Measurements from ENCODE around the gene SPAG16. TPM values are rescaled to one million over a fixed set of nuclear protein-coding genes. Genes with fewer than 3 reads are reported as not detected.

Gene SPAG16
- total and polyA plus RNA-seq, 2 of the 13 experiments (the other 11 are each of a cell fraction or from before 2014, with no cell fraction given) = 9.6 to 26.5 TPM

DNA sequence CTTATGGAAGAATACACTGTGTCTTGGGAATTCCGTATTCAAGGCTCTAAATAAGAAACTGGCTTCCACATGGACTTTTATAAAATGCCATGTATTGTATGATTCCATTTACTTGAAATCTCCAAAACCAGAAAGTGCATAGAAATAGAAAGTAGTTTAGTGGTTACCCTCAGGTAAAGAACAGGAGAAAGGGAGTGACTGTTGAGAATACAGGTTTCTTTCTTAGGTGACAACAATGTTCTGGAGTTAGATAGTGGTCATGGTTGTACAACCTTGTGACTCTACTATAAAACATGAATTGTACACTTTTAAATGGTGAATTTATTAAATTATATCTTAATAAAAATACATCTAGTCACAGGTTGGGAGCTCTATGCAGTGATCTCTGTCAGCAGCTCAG is 481.8 kb downstream of the SPAG16 start:
- DNase-seq (ENCODE audit: low spot score) (no peak), ATAC-seq (no peak), FAIRE-seq (no peak)
- H3K36me3 ChIP-seq (replicated peaks in 1 of 2; ENCODE audit: control insufficient read depth in 1 of 2, insufficient read depth in 2 of 2, low read length in 2 of 2) = no peaks in the 10 kb centered on the region
- BruUV-seq (replicated peaks) = no TSS peak
- H3K4me2 ChIP-seq (ENCODE audit: low read depth, low read length) = peak overlapping the region; percentile 19; the same call in 1 of the 2 replicates
- in situ Hi-C loops (cut with HindIII; ENCODE audit: extremely low pct_ligation_motif_present, low pct_unique_long_range_greater_than_20kb) = no loop called here
- CTCF ChIA-PET (ENCODE audit: low intra/inter-chr PET ratio, low total read pairs) = no interaction called here
- H2AFZ ChIP-seq (ENCODE audit: low read length) = no peak overlapping the region
- no peak overlapping the region for H3K4me3 ChIP-seq (replicated peaks in 1 of 3; ENCODE audit: insufficient read depth in 1 of 3, low read depth in 2 of 3, low read length in 3 of 3)
- no peaks in the 10 kb centered on the region for H3K4me1 ChIP-seq (ENCODE audit: insufficient read depth, low read length)
- no peaks in the 10 kb centered on the region for H3K79me2 ChIP-seq (ENCODE audit: insufficient read depth, low read length)
- H3K27ac ChIP-seq (ENCODE audit: extremely low read length, insufficient read depth, low read length) = no peak overlapping the region
- no peak overlapping the region for H3K9ac ChIP-seq (ENCODE audit: insufficient read depth, low read depth, low read length)
- intact Hi-C loops (cut with micrococcal nuclease; ENCODE audit: unreplicated experiment) = no loop called here
- POLR2A ChIA-PET = no interaction called here
- H3K27me3 ChIP-seq (ENCODE audit: control insufficient read depth in 1 of 2, insufficient read depth in 2 of 2, low read length in 2 of 2) = no peaks in the 10 kb centered on the region
- H4K20me1 ChIP-seq (ENCODE audit: insufficient read depth, low read length) = no peaks in the 10 kb centered on the region
- H3K9me3 ChIP-seq (ENCODE audit: low read length) = no peaks in the 10 kb centered on the region
- WGBS (ENCODE audit: low lambda C conversion rate) = 55% methylated on average over 1 of the region's 1 CpG
- TF ChIP-seq ZNF501 (CRISPR knock-in tag; IDR thresholded peaks at IDR 0.05) = no peak
- no peak for TF ChIP-seq ZNF558 (CRISPR knock-in tag; IDR thresholded peaks at IDR 0.05; ENCODE audit: borderline replicate concordance)
- TF ChIP-seq ARNT2 (CRISPR knock-in tag; IDR thresholded peaks at IDR 0.05; ENCODE audit: low read depth) = no peak
- TF ChIP-seq HES4 (CRISPR knock-in tag; IDR thresholded peaks at IDR 0.05; ENCODE audit: borderline replicate concordance) = no peak
- no peak for TF ChIP-seq ZFY (CRISPR knock-in tag; IDR thresholded peaks at IDR 0.05)
- TF ChIP-seq RAD21 (CRISPR knock-in tag; IDR thresholded peaks at IDR 0.05) = no peak
- no peak for TF ChIP-seq NR1H2 (CRISPR knock-in tag; IDR thresholded peaks at IDR 0.05; ENCODE audit: borderline replicate concordance, low read depth)
- TF ChIP-seq, protein P1, sequence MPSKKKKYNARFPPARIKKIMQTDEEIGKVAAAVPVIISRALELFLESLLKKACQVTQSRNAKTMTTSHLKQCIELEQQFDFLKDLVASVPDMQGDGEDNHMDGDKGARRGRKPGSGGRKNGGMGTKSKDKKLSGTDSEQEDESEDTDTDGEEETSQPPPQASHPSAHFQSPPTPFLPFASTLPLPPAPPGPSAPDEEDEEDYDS (CRISPR knock-in tag; IDR thresholded peaks at IDR 0.05) = no peak
- no peak for TF ChIP-seq RBM22 (optimal IDR thresholded peaks at IDR 0.05; ENCODE audit: low read length)
- TF ChIP-seq XRCC5 (optimal IDR thresholded peaks at IDR 0.05; ENCODE audit: low read length) = no peak
- TF ChIP-seq ZNF138 (CRISPR knock-in tag; IDR thresholded peaks at IDR 0.05; ENCODE audit: low read depth) = no peak
- no peak for TF ChIP-seq NCOA2 (CRISPR knock-in tag; IDR thresholded peaks at IDR 0.05)
- TF ChIP-seq, protein P2, sequence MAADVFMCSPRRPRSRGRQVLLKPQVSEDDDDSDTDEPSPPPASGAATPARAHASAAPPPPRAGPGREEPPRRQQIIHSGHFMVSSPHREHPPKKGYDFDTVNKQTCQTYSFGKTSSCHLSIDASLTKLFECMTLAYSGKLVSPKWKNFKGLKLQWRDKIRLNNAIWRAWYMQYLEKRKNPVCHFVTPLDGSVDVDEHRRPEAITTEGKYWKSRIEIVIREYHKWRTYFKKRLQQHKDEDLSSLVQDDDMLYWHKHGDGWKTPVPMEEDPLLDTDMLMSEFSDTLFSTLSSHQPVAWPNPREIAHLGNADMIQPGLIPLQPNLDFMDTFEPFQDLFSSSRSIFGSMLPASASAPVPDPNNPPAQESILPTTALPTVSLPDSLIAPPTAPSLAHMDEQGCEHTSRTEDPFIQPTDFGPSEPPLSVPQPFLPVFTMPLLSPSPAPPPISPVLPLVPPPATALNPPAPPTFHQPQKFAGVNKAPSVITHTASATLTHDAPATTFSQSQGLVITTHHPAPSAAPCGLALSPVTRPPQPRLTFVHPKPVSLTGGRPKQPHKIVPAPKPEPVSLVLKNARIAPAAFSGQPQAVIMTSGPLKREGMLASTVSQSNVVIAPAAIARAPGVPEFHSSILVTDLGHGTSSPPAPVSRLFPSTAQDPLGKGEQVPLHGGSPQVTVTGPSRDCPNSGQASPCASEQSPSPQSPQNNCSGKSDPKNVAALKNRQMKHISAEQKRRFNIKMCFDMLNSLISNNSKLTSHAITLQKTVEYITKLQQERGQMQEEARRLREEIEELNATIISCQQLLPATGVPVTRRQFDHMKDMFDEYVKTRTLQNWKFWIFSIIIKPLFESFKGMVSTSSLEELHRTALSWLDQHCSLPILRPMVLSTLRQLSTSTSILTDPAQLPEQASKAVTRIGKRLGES (CRISPR knock-in tag; IDR thresholded peaks at IDR 0.05; ENCODE audit: borderline replicate concordance) = no peak
- TF ChIP-seq, protein P3, sequence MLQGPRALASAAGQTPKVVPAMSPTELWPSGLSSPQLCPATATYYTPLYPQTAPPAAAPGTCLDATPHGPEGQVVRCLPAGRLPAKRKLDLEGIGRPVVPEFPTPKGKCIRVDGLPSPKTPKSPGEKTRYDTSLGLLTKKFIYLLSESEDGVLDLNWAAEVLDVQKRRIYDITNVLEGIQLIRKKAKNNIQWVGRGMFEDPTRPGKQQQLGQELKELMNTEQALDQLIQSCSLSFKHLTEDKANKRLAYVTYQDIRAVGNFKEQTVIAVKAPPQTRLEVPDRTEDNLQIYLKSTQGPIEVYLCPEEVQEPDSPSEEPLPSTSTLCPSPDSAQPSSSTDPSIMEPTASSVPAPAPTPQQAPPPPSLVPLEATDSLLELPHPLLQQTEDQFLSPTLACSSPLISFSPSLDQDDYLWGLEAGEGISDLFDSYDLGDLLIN (CRISPR knock-in tag; IDR thresholded peaks at IDR 0.05; ENCODE audit: borderline replicate concordance) = no peak
- TF ChIP-seq MEF2D (CRISPR knock-in tag; IDR thresholded peaks at IDR 0.05) = no peak
- TF ChIP-seq, protein P4, sequence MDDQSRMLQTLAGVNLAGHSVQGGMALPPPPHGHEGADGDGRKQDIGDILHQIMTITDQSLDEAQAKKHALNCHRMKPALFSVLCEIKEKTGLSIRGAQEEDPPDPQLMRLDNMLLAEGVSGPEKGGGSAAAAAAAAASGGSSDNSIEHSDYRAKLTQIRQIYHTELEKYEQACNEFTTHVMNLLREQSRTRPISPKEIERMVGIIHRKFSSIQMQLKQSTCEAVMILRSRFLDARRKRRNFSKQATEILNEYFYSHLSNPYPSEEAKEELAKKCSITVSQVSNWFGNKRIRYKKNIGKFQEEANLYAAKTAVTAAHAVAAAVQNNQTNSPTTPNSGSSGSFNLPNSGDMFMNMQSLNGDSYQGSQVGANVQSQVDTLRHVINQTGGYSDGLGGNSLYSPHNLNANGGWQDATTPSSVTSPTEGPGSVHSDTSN (CRISPR knock-in tag; IDR thresholded peaks at IDR 0.05; ENCODE audit: borderline replicate concordance) = no peak
- TF ChIP-seq, protein P5, sequence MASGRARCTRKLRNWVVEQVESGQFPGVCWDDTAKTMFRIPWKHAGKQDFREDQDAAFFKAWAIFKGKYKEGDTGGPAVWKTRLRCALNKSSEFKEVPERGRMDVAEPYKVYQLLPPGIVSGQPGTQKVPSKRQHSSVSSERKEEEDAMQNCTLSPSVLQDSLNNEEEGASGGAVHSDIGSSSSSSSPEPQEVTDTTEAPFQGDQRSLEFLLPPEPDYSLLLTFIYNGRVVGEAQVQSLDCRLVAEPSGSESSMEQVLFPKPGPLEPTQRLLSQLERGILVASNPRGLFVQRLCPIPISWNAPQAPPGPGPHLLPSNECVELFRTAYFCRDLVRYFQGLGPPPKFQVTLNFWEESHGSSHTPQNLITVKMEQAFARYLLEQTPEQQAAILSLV (CRISPR knock-in tag; IDR thresholded peaks at IDR 0.05; ENCODE audit: borderline replicate concordance) = no peak
